HPDE6-E6E7 (cell line): Measurements from ENCODE around the gene FGF12.
"Not testable (repeated sequence)": the region's sequence is repeated elsewhere in the genome, so short reads cannot be mapped to it uniquely, and the experiment has no call there.

Source experiments
- DNase-seq: peaks from one replicate; pipeline ENCODE4 v3.0.0; 2011; ENCODE audit warnings: missing footprints; ENCODE audit errors: extremely low spot score

Gene FGF12

GRCh38 chr3:192727032-192727847, at the start of gene FGF12:
Gene FGF12 (minus strand): TSS chr3:192727541.
- peak; percentile 48 for DNase-seq

GRCh38 chr3:192774341-192774740, 47.0 kb upstream of the FGF12 start:
- not testable (repeated sequence) for DNase-seq

- peak; percentile 34 for DNase-seq
Observed at GRCh38 chr3:192772240-192772894, 45.0 kb upstream of the FGF12 start.

- DNase-seq = no peak
Observed at GRCh38 chr3:192758654-192759053, 31.3 kb upstream of the FGF12 start.

- no peak for DNase-seq
Observed at GRCh38 chr3:192751148-192751547, 23.8 kb upstream of the FGF12 start.

GRCh38 chr3:192750201-192750600, 22.9 kb upstream of the FGF12 start:
- DNase-seq = no peak

- no peak for DNase-seq
Observed at GRCh38 chr3:192747746-192748145, 20.4 kb upstream of the FGF12 start.

- no peak for DNase-seq
Observed at GRCh38 chr3:192747145-192747544, 19.8 kb upstream of the FGF12 start.

GRCh38 chr3:192745150-192745549, 17.8 kb upstream of the FGF12 start:
- no peak for DNase-seq

- not testable (repeated sequence) for DNase-seq
Observed at GRCh38 chr3:192744604-192745003, 17.3 kb upstream of the FGF12 start.

GRCh38 chr3:192737506-192737905, 10.2 kb upstream of the FGF12 start:
- DNase-seq = no peak

- DNase-seq = no peak
Observed at GRCh38 chr3:192731233-192731632, 3.9 kb upstream of the FGF12 start.

GRCh38 chr3:192726385-192726784, 956 bp downstream of the FGF12 start:
- no peak for DNase-seq

- no peak for DNase-seq
Observed at GRCh38 chr3:192719964-192720363, 7.4 kb downstream of the FGF12 start.

- DNase-seq = no peak
Observed at GRCh38 chr3:192718156-192718555, 9.2 kb downstream of the FGF12 start.

GRCh38 chr3:192715126-192715525, 12.2 kb downstream of the FGF12 start:
- DNase-seq = no peak

GRCh38 chr3:192711126-192711525, 16.2 kb downstream of the FGF12 start:
- DNase-seq = not testable (repeated sequence)

- no peak for DNase-seq
Observed at GRCh38 chr3:192710366-192710765, 17.0 kb downstream of the FGF12 start.

GRCh38 chr3:192706272-192706671, 21.1 kb downstream of the FGF12 start:
- no peak for DNase-seq

- DNase-seq = no peak
Observed at GRCh38 chr3:192700885-192701284, 26.5 kb downstream of the FGF12 start.

GRCh38 chr3:192696943-192697587, 30.3 kb downstream of the FGF12 start:
- no peak for DNase-seq

- no peak for DNase-seq
Observed at GRCh38 chr3:192687488-192688152, 39.7 kb downstream of the FGF12 start.
